ENCODE measurements around the gene ZBTB42.
"Not testable (repeated sequence)": the region's sequence is repeated elsewhere in the genome, so short reads cannot be mapped to it uniquely, and the experiment has no call there.

The ZBTB42 gene

GRCh38 chr14:104836171-104836935 is 35.5 kb downstream of the ZBTB42 start:
- not testable (repeated sequence) for DNase-seq (ENCODE audit: low spot score); FAIRE-seq

GRCh38 chr14:104841730-104842129 is 40.8 kb downstream of the ZBTB42 start:
- DNase-seq (ENCODE audit: low spot score), result no peak
- no peak for FAIRE-seq

GRCh38 chr14:104843006-104843405 is 42.1 kb downstream of the ZBTB42 start:
- FAIRE-seq (no peak), DNase-seq (ENCODE audit: low spot score) (no peak)

- FAIRE-seq (no peak), DNase-seq (ENCODE audit: low spot score) (no peak)
These were observed 42.8 kb downstream of the ZBTB42 start for GRCh38 chr14:104843442-104844305.

- no peak for FAIRE-seq
These were observed 43.6 kb downstream of the ZBTB42 start for GRCh38 chr14:104844306-104845032.

GRCh38 chr14:104845033-104845666 is 44.2 kb downstream of the ZBTB42 start:
- FAIRE-seq, result no peak
- DNase-seq (ENCODE audit: low spot score), result no peak

More at GRCh38 chr14:104844306-104845032, 43.6 kb downstream of the ZBTB42 start:
- no peak for DNase-seq (ENCODE audit: low spot score)

GRCh38 chr14:104845834-104846441 is 45.0 kb downstream of the ZBTB42 start:
- no peak for DNase-seq (ENCODE audit: low spot score)
- no peak for FAIRE-seq

- FAIRE-seq (no peak), DNase-seq (ENCODE audit: low spot score) (no peak)
These were observed 51.4 kb downstream of the ZBTB42 start for GRCh38 chr14:104852280-104852663.

Data from urothelium cell line (cell line).